Renal cortical epithelial cell (primary cell): ENCODE data around the gene RRAD. TPM values are rescaled to one million over a fixed set of nuclear protein-coding genes. Genes with fewer than 3 reads are reported as not detected.

ENCODE experiments used
- DNase-seq: peaks from one replicate; pipeline ENCODE4 v3.0.0-alpha.2; 2011; ENCODE audit warnings: low read depth
- total RNA-seq: library from RNA; depleted of rRNA; stranded (reverse); fragments of >200 nt; gene quantifications from 2 replicates; pipeline ENCODE4 v1.2.3, GENCODE V29; 2014

RRAD gene
- total RNA-seq, 1 donor from 2014 or later, result 177 TPM

GRCh38 chr16:66917741-66918140 is 7.6 kb downstream of the RRAD start:
- DNase-seq, result no peak

- no peak for DNase-seq
Measured at GRCh38 chr16:66916518-66916917, 8.8 kb downstream of the RRAD start.

GRCh38 chr16:66915041-66915440 is 10.3 kb downstream of the RRAD start:
- no peak for DNase-seq

- DNase-seq, result no peak
Measured at GRCh38 chr16:66914541-66914940, 10.8 kb downstream of the RRAD start.

- no peak for DNase-seq
Measured at GRCh38 chr16:66913711-66914110, 11.6 kb downstream of the RRAD start.

GRCh38 chr16:66913081-66913480 is 12.3 kb downstream of the RRAD start:
- no peak for DNase-seq

GRCh38 chr16:66911801-66912200 is 13.5 kb downstream of the RRAD start:
- DNase-seq, result no peak

- no peak for DNase-seq
Measured at GRCh38 chr16:66911112-66911511, 14.2 kb downstream of the RRAD start.

GRCh38 chr16:66910175-66910940 is 15.0 kb downstream of the RRAD start:
- no peak for DNase-seq

GRCh38 chr16:66908762-66909559 is 16.4 kb downstream of the RRAD start:
- DNase-seq, result no peak

- no peak for DNase-seq
Measured at GRCh38 chr16:66908116-66908515, 17.2 kb downstream of the RRAD start.

GRCh38 chr16:66906916-66907836 is 18.2 kb downstream of the RRAD start:
- DNase-seq, result no peak

GRCh38 chr16:66905633-66906539 is 19.4 kb downstream of the RRAD start:
- DNase-seq, result peak; percentile 71

GRCh38 chr16:66904846-66905632 is 20.3 kb downstream of the RRAD start:
- no peak for DNase-seq

GRCh38 chr16:66904428-66904845 is 20.9 kb downstream of the RRAD start:
- DNase-seq, result no peak

GRCh38 chr16:66903544-66904427 is 21.5 kb downstream of the RRAD start:
- DNase-seq, result no peak

- DNase-seq, result no peak
Measured at GRCh38 chr16:66902648-66903543, 22.4 kb downstream of the RRAD start.

- DNase-seq, result no peak
Measured at GRCh38 chr16:66901626-66902025, 23.7 kb downstream of the RRAD start.
